ENCODE results near the gene PDPR.
A peak's percentile ranks its signal among the peaks of the same experiment; 100 is the strongest.

PDPR gene

DNA sequence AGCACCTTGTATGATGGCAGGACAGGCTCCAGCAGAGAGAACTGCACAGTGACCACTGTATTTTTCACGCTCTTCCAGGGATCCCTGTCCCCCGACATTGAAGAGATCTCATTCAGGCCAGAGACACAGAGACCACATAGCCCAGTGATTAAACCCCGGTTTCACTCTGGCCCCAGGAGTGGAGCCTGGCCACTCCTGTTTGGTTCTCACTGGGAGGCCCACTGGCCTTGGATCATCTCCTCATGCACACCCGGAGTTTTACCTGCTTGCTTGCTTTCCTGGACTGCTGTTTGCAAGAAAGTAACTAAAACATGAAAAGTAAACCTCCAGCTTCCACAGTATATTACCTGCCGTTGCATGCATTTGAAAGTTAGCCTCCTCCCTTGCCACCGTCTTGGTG lies 46.3 kb downstream of the PDPR start:
- H3K27me3 ChIP-seq (ENCODE audit: insufficient read depth, poor library complexity, severe bottlenecking), result no peaks in the 10 kb centered on the region
- H3K27ac ChIP-seq (replicated peaks), result no peak overlapping the region
- DNase-seq (ENCODE audit: low read depth in 1 of 2, low spot score in 1 of 2), result peak in 1 of 2 experiments; percentile 3
- no peak overlapping the region for H3K4me3 ChIP-seq (replicated peaks; ENCODE audit: insufficient read depth, low read length)
- TF ChIP-seq, protein P1, sequence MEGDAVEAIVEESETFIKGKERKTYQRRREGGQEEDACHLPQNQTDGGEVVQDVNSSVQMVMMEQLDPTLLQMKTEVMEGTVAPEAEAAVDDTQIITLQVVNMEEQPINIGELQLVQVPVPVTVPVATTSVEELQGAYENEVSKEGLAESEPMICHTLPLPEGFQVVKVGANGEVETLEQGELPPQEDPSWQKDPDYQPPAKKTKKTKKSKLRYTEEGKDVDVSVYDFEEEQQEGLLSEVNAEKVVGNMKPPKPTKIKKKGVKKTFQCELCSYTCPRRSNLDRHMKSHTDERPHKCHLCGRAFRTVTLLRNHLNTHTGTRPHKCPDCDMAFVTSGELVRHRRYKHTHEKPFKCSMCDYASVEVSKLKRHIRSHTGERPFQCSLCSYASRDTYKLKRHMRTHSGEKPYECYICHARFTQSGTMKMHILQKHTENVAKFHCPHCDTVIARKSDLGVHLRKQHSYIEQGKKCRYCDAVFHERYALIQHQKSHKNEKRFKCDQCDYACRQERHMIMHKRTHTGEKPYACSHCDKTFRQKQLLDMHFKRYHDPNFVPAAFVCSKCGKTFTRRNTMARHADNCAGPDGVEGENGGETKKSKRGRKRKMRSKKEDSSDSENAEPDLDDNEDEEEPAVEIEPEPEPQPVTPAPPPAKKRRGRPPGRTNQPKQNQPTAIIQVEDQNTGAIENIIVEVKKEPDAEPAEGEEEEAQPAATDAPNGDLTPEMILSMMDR (IDR thresholded peaks at IDR 0.05; ENCODE audit: insufficient read depth, low read length), result no peak
- TF ChIP-seq, protein P2, sequence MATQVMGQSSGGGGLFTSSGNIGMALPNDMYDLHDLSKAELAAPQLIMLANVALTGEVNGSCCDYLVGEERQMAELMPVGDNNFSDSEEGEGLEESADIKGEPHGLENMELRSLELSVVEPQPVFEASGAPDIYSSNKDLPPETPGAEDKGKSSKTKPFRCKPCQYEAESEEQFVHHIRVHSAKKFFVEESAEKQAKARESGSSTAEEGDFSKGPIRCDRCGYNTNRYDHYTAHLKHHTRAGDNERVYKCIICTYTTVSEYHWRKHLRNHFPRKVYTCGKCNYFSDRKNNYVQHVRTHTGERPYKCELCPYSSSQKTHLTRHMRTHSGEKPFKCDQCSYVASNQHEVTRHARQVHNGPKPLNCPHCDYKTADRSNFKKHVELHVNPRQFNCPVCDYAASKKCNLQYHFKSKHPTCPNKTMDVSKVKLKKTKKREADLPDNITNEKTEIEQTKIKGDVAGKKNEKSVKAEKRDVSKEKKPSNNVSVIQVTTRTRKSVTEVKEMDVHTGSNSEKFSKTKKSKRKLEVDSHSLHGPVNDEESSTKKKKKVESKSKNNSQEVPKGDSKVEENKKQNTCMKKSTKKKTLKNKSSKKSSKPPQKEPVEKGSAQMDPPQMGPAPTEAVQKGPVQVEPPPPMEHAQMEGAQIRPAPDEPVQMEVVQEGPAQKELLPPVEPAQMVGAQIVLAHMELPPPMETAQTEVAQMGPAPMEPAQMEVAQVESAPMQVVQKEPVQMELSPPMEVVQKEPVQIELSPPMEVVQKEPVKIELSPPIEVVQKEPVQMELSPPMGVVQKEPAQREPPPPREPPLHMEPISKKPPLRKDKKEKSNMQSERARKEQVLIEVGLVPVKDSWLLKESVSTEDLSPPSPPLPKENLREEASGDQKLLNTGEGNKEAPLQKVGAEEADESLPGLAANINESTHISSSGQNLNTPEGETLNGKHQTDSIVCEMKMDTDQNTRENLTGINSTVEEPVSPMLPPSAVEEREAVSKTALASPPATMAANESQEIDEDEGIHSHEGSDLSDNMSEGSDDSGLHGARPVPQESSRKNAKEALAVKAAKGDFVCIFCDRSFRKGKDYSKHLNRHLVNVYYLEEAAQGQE (IDR thresholded peaks at IDR 0.05; ENCODE audit: insufficient replicate concordance, low read depth), result no peak
- TF ChIP-seq GABPA (IDR thresholded peaks at IDR 0.05; ENCODE audit: low read depth) (no peak), SPI1 (IDR thresholded peaks at IDR 0.05; ENCODE audit: borderline replicate concordance, low read depth) (no peak), POLR2AphosphoS5 (IDR thresholded peaks at IDR 0.05; ENCODE audit: low read depth) (no peak)

DNA sequence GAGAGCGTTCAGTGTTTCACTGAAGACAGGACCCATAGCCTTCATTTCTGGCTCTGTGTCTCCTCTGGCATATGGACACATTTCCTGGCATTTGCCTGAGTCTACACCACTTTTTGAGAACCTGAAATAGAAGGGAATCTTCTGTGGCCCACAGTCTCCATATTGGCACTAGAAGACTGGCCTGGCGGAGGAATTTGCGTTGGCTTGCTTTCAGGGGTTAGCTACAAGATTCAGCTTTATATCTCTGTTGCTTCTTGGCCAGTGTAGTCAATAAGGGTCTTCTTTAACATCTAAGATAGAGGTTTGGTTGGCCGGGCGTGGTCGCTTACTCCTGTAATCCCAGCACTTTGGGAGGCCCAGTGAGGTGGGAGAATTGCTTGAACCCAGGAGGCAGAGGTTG lies 46.7 kb downstream of the PDPR start:
- no peaks in the 10 kb centered on the region for H3K27me3 ChIP-seq (ENCODE audit: insufficient read depth, poor library complexity, severe bottlenecking)
- no peak overlapping the region for H3K27ac ChIP-seq (replicated peaks)
- no peak overlapping the region for H3K4me3 ChIP-seq (replicated peaks; ENCODE audit: insufficient read depth, low read length)
- TF ChIP-seq, protein P2 (IDR thresholded peaks at IDR 0.05; ENCODE audit: insufficient replicate concordance, low read depth), result no peak
- TF ChIP-seq POLR2AphosphoS5 (IDR thresholded peaks at IDR 0.05; ENCODE audit: low read depth), result no peak
- TF ChIP-seq, protein P1 (IDR thresholded peaks at IDR 0.05; ENCODE audit: insufficient read depth, low read length), result no peak
- no peak for TF ChIP-seq GABPA (IDR thresholded peaks at IDR 0.05; ENCODE audit: low read depth)
- TF ChIP-seq SPI1 (IDR thresholded peaks at IDR 0.05; ENCODE audit: borderline replicate concordance, low read depth), result no peak
- DNase-seq (ENCODE audit: low read depth in 1 of 2, low spot score in 1 of 2), result peak in 1 of 2 experiments; percentile 1

DNA sequence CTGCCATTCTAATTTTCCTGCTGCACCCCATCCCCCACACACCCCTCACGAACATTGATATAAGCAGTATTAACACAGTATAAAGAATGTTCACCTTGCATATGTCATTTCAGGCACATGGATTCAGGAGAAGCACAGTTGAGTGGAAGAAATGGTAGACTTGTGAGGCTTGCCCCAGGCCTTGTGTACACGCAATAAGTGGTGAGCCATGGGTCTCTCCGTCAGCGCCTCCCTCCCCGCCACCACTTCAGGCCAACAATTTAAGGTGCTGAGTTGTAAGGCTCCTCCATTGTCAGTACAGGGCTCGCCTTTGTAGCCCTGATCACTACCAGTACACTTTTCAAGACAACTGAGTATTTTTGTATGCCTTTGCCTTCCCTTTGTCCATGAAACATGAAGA lies 47.2 kb downstream of the PDPR start:
- Histone ChIP-seq H3K27me3 (ENCODE audit: insufficient read depth, poor library complexity, severe bottlenecking) (no peaks in the 10 kb centered on the region), H3K4me3 (replicated peaks; ENCODE audit: insufficient read depth, low read length) (no peak overlapping the region), H3K27ac (replicated peaks) (no peak overlapping the region)
- TF ChIP-seq, protein P1 (IDR thresholded peaks at IDR 0.05; ENCODE audit: insufficient read depth, low read length), result no peak
- TF ChIP-seq GABPA (IDR thresholded peaks at IDR 0.05; ENCODE audit: low read depth) (no peak), POLR2AphosphoS5 (IDR thresholded peaks at IDR 0.05; ENCODE audit: low read depth) (no peak), SPI1 (IDR thresholded peaks at IDR 0.05; ENCODE audit: borderline replicate concordance, low read depth) (no peak)
- TF ChIP-seq, protein P2 (IDR thresholded peaks at IDR 0.05; ENCODE audit: insufficient replicate concordance, low read depth), result no peak
- peak in 1 of 2 experiments; percentile 7 for DNase-seq (ENCODE audit: low read depth in 1 of 2, low spot score in 1 of 2)

All from HL-60 (cell line).